Measurements from ENCODE around the gene GALNT18.

GALNT18 gene

GRCh38 chr11:11587122-11587521 lies 34.7 kb downstream of the GALNT18 start:
- DNase-seq (ENCODE audit: low read depth in 2 of 2) = no peak

- no peak for DNase-seq (ENCODE audit: low read depth in 2 of 2)
Measured at GRCh38 chr11:11586465-11586864, 35.3 kb downstream of the GALNT18 start.

- DNase-seq (ENCODE audit: low read depth in 2 of 2) = no peak
Measured at GRCh38 chr11:11584937-11585336, 36.9 kb downstream of the GALNT18 start.

GRCh38 chr11:11584530-11584810 lies 37.3 kb downstream of the GALNT18 start:
- peak; percentile 28 to 29 for DNase-seq (ENCODE audit: low read depth in 2 of 2)

- DNase-seq (ENCODE audit: low read depth in 2 of 2) = no peak
Measured at GRCh38 chr11:11583801-11584529, 37.8 kb downstream of the GALNT18 start.

- no peak for DNase-seq (ENCODE audit: low read depth in 2 of 2)
Measured at GRCh38 chr11:11582011-11582701, 39.6 kb downstream of the GALNT18 start.

GRCh38 chr11:11581481-11581880 lies 40.3 kb downstream of the GALNT18 start:
- DNase-seq (ENCODE audit: low read depth in 2 of 2) = no peak

- DNase-seq (ENCODE audit: low read depth in 2 of 2) = no peak
Measured at GRCh38 chr11:11580841-11581411, 40.9 kb downstream of the GALNT18 start.

- no peak for DNase-seq (ENCODE audit: low read depth in 2 of 2)
Measured at GRCh38 chr11:11580012-11580411, 41.8 kb downstream of the GALNT18 start.

GRCh38 chr11:11579012-11579988 lies 42.5 kb downstream of the GALNT18 start:
- no peak for DNase-seq (ENCODE audit: low read depth in 2 of 2)

- no peak for DNase-seq (ENCODE audit: low read depth in 2 of 2)
Measured at GRCh38 chr11:11577932-11578911, 43.6 kb downstream of the GALNT18 start.

- DNase-seq (ENCODE audit: low read depth in 2 of 2) = no peak
Measured at GRCh38 chr11:11577251-11577855, 44.5 kb downstream of the GALNT18 start.

- DNase-seq (ENCODE audit: low read depth in 2 of 2) = no peak
Measured at GRCh38 chr11:11574373-11575287, 47.2 kb downstream of the GALNT18 start.

GRCh38 chr11:11572386-11572785 lies 49.4 kb downstream of the GALNT18 start:
- DNase-seq (ENCODE audit: low read depth in 2 of 2) = no peak

- no peak for DNase-seq (ENCODE audit: low read depth in 2 of 2)
Measured at GRCh38 chr11:11571893-11572292, 49.9 kb downstream of the GALNT18 start.

- no peak for DNase-seq (ENCODE audit: low read depth in 2 of 2)
Measured at GRCh38 chr11:11570823-11571222, 51.0 kb downstream of the GALNT18 start.

GRCh38 chr11:11569936-11570491 lies 51.8 kb downstream of the GALNT18 start:
- DNase-seq (ENCODE audit: low read depth in 2 of 2) = no peak

- DNase-seq (ENCODE audit: low read depth in 2 of 2) = no peak
Measured at GRCh38 chr11:11568651-11569229, 53.1 kb downstream of the GALNT18 start.
